D721Med (cell line): ENCODE results near the gene CACNA2D1.
"Not testable (repeated sequence)": the region's sequence is repeated elsewhere in the genome, so short reads cannot be mapped to it uniquely, and the experiment has no call there.

Experiments used
- DNase-seq: peaks from one replicate; pipeline ENCODE4 v3.0.0; 2011; ENCODE audit warnings: low spot score; ENCODE audit not compliant: insufficient read length
- FAIRE-seq: peaks from 2 replicates; lab custom pipeline; 2011; peaks lifted over from hg19 to GRCh38; lab: Jason Lieb, UNC
- TF ChIP-seq, protein P1 (sequence below): IDR thresholded peaks from 2 replicates; pipeline ENCODE4 v1.5.1; 2012; ENCODE audit warnings: mild to moderate bottlenecking, control low read depth; ENCODE audit not compliant: insufficient read depth; ENCODE audit errors: missing control alignments

The CACNA2D1 gene

GRCh38 chr7:82152858-82153257 lies 290.7 kb downstream of the CACNA2D1 start:
- peak; percentile 69 for FAIRE-seq
- no peak for DNase-seq
- TF ChIP-seq, protein P1, sequence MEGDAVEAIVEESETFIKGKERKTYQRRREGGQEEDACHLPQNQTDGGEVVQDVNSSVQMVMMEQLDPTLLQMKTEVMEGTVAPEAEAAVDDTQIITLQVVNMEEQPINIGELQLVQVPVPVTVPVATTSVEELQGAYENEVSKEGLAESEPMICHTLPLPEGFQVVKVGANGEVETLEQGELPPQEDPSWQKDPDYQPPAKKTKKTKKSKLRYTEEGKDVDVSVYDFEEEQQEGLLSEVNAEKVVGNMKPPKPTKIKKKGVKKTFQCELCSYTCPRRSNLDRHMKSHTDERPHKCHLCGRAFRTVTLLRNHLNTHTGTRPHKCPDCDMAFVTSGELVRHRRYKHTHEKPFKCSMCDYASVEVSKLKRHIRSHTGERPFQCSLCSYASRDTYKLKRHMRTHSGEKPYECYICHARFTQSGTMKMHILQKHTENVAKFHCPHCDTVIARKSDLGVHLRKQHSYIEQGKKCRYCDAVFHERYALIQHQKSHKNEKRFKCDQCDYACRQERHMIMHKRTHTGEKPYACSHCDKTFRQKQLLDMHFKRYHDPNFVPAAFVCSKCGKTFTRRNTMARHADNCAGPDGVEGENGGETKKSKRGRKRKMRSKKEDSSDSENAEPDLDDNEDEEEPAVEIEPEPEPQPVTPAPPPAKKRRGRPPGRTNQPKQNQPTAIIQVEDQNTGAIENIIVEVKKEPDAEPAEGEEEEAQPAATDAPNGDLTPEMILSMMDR: no peak

DNA sequence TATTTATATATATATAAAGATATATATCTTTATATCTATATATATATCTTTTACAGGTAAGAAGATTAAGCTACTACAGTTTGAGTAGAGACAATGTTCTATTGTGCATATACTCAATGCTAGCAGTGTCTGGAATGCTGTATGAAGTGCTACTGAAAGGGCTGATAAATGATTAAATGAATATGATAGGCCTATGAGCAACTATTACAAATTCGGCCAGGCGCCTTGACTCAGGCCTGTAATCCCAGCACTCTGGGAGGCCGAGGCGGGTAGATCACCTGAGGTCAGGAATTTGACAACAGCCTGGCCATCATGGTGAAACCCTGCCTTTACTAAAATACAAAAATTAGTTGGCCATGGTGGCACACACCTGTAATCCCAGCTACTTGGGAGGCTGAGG lies 297.1 kb downstream of the CACNA2D1 start:
- DNase-seq (no peak), FAIRE-seq (no peak)
- TF ChIP-seq, protein P1: no peak

- DNase-seq (no peak), FAIRE-seq (peak; percentile 35)
- TF ChIP-seq, protein P1: no peak
Observed at GRCh38 chr7:82142263-82142864, 301.2 kb downstream of the CACNA2D1 start.

GRCh38 chr7:82141427-82141826 lies 302.1 kb downstream of the CACNA2D1 start:
- FAIRE-seq (no peak), DNase-seq (no peak)
- TF ChIP-seq, protein P1: no peak

GRCh38 chr7:82140608-82141007 lies 303.0 kb downstream of the CACNA2D1 start:
- FAIRE-seq: not testable (repeated sequence)

GRCh38 chr7:82131215-82131614 lies 312.4 kb downstream of the CACNA2D1 start:
- FAIRE-seq (no peak), DNase-seq (no peak)

More at GRCh38 chr7:82140608-82141007, 303.0 kb downstream of the CACNA2D1 start:
- DNase-seq: not testable (repeated sequence)

DNA sequence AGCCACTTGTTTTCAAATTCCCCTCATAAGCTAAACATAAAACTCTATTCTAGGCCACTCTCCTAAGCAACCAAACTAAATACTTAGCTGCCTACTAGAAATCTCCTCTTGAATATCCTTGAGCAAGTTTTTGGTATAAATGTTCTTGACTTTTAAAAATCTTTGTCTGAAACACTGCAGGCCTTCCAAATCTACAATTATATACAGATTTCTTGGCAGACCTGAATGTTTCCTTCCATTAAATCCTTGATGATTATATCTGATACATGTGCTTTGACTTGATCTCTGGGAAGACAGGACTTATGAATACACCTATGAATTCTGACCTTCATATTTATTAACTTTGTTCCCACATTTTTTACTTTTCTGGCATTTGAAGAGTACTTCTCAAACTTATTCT lies 314.5 kb downstream of the CACNA2D1 start:
- TF ChIP-seq, protein P1: no peak
- FAIRE-seq (no peak), DNase-seq (no peak)

More at GRCh38 chr7:82131215-82131614, 312.4 kb downstream of the CACNA2D1 start:
- TF ChIP-seq, protein P1: no peak
